ENCODE data around the gene A3GALT2.

Gene A3GALT2

GRCh38 chr1:33288976-33289857 lies 31.7 kb downstream of the A3GALT2 start:
- FAIRE-seq, result no peak

GRCh38 chr1:33287317-33287716 lies 33.6 kb downstream of the A3GALT2 start:
- FAIRE-seq, result no peak

DNA sequence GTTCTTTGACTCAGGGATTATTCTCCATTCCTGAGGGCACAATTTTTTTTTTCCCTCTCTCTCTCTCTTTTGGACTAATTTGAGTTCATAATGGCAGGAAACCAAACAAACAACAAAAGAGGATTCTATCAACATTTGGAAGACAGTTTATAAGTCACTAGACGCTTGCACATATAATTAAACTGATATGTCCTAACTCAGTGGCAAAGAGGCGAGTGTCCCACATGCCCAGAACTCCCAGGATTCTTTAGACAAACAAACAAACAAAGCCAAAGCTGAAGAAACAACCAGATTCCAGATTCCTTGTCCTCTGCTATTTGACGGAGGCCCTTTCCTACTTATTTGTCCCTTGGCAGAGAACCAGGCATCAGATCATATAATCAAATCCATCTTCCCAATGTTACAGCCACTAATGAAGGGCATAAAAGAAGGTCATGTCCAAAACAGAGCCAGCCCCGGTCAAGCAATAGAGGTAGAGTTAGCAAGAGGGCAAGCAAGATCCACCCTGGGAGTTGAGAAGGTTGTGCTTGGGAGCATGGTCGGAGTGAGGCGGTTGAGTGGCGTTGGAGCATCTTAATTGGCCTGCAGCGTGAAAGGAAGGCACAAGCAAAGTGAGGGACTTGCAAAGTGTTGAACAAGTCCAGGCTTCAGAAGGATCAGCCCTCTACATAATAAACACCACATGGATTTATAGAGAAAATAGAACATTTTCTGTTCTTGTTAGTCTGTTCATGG lies 34.3 kb downstream of the A3GALT2 start:
- no peak for FAIRE-seq

- FAIRE-seq, result no peak
Observed at GRCh38 chr1:33284049-33284448, 36.8 kb downstream of the A3GALT2 start.

- no peak for FAIRE-seq
Observed at GRCh38 chr1:33282791-33283190, 38.1 kb downstream of the A3GALT2 start.

DNA sequence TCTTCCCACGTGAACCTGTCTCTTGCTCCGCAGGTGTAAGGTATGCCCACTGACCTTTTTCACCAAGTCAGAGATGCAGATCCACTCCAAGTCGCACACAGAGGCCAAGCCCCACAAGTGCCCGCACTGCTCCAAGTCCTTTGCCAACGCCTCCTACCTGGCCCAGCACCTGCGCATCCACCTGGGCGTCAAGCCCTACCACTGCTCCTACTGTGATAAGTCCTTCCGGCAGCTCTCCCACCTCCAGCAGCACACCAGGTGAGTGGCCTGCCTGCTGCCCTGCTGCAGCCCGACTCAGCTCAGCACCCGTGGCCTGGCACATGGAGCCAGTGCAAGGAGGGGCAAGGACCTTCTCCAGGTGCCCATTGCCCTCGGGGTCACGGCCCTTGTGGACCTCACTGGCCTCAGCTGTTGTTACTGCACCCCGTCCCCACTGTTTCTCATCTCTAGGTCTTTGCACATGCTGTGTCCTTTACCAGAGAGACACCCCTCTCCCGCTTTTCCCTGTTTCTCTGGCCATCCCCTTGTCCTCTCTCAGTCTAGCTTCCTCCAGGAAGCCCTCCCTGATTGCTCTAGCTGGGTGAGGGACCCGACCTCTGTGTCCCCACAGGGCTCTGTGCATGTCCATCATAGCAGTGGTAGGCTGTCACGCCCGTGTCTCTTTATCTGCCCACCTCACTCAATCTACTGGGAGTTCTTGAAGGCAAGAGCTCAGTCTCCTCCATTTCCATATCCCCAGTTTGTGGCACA lies 39.2 kb downstream of the A3GALT2 start:
- FAIRE-seq, result no peak

DNA sequence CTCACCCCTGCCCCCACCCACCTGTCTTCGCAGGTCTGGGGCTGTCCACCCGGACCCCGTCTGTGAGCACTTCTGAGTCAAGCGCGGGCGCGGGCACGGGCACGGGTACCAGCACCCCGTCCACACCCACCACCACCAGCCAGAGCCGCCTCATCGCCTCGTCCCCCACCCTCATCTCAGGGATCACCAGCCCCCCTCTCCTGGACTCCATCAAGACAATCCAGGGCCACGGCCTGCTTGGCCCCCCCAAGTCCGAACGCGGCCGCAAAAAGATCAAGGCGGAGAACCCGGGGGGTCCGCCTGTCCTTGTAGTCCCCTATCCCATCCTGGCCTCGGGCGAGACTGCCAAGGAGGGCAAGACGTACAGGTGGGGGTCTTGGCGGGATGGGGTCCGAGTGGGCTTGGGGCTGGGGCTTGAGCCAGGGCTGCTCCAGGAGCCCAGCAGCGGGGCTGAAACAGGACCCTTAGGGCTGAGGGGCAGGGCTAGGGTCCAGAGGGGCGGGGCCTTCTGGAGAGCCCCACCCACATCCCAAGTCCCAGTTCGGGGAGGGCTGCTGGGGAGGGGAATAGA lies 40.7 kb downstream of the A3GALT2 start:
- FAIRE-seq, result no peak

GRCh38 chr1:33277488-33278084 lies 43.3 kb downstream of the A3GALT2 start:
- no peak for FAIRE-seq

DNA sequence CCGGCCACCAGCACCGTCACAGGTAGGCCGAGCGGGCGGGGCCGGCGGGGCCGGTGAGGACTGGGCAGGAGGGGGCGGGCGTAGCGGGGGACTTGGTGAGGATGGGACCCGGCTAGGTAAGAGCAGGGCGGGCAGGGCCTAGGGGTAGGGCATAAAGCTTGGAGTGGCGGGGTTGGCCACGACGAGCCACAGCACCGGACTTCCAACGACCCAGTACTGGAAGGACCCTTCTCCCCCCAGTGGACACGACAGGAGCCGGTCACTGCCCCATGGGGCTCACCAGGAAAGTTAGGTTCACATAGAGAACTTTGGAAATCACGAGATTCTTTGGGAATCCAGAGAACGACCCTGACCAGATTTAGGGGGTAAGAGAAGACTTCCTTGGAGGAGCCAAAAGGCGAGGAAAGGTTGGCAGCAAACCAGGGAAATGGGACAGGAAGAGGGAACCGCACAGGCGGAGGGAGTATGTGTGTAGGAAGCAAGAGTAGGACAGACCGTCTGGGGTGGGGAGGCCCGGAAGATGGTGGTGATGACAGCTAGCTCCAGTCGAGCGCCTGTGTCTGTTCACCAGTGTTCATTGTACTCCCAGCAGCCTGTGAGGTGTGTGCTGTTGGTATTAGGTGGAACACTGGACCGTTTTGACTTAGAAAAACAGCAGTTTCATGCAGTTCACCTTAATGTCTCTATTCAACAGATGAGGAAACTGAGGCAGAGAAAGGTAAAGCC lies 44.2 kb downstream of the A3GALT2 start:
- FAIRE-seq, result no peak

- no peak for FAIRE-seq
Observed at GRCh38 chr1:33275706-33276572, 45.0 kb downstream of the A3GALT2 start.

- no peak for FAIRE-seq
Observed at GRCh38 chr1:33275195-33275594, 45.7 kb downstream of the A3GALT2 start.

DNA sequence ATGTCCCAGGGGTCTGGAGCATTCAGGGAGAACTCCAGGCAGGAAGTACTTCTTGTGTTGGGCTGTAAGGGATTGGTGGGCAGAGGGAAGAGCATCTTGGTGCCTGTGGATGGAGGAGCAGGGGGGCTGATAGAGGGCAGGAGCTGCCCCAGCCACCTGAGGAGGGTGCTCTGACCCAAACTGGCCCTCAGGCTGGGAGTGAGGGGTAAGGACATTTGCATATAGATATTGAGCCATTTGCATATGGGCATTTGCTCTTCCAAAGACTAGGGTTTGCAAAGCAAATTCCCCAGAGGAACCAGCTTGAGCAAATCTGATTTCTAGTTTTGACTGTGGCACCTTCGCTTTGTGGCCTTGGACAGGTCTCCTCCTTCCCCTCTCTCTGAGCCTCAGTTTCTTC lies 46.5 kb downstream of the A3GALT2 start:
- FAIRE-seq, result no peak

- FAIRE-seq, result no peak
Observed at GRCh38 chr1:33273961-33274371, 46.9 kb downstream of the A3GALT2 start.

- no peak for FAIRE-seq
Observed at GRCh38 chr1:33273406-33273805, 47.5 kb downstream of the A3GALT2 start.

DNA sequence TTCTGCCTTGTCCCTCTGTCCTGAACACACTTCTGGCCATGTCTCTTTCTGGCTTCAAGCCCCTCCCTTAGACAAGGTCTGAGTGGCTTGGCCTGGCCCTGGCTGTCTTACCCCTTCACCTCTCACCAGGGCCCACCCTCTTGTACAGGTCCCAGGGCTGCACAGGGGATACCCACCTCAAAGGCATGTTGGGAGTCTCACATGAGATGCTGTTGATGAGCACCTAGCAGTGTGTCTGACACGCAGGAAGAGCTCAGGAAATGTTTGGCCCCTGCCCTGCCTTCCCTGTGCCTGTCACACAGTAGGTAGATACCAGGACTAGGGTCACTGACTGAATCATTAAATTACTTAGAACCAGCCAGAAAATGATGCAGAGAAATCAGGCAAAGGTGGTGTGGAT lies 48.0 kb downstream of the A3GALT2 start:
- FAIRE-seq, result no peak

GRCh38 chr1:33272509-33272908 lies 48.4 kb downstream of the A3GALT2 start:
- no peak for FAIRE-seq

DNA sequence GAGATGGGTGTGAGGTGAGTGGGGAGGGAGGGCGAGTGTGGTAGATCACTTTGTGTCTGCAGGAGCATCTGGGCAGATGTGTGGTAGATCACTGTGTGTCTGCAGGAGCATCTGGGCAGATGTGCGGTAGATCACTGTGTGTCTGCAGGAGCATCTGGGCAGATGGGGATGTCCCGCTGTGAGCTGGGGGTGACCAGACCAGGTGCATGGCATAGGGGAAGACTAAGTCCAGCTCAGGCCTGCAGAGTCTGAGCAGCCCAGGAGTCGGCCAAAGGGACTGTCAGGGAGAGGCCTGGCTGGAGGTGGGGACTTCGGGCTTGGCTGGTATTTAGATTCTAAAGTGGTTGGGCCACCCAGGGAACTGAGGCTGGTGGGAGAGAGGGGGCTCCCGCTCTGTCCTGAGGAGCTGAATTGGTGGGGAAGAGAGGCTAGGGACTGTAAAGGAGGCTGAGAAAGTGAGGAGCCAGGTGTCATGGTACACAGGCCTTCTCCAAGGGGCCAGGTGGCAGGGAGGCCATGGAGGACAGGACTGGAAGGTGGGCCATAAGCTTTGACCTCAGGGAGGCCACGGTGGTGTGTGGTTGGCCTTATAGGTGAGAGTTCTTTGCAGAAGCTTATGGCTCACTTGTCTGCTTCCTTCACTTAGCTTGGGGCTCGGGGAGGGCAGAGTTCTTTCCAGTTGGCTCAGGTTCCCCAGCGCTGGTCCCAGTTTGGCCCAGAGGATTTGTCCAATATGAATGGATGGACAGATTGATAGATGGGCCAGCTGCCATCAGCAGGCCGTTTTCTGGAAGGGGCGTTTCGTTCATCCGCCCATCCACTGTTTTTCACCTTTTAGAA lies 49.0 kb downstream of the A3GALT2 start:
- no peak for FAIRE-seq

GRCh38 chr1:33270808-33271465 lies 50.0 kb downstream of the A3GALT2 start:
- no peak for FAIRE-seq

DNA sequence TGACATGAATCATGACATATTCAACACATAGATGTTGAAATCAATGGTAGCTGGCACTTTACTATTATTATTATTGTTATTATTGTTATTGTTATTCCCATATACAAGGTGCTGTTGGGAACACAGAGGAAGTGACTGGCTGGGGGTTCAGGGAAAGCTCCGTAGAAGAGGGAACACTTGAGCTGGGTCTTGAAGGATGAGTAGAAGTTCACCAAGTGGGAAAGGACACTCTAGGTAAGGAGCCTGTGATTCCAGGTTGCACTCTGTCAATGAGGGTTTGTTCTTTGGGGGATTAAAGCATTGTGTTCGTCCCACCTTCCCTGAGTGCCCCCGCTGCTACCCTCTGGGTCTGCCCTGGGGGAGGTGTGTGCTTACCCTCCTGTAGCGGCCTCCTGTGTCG lies 50.5 kb downstream of the A3GALT2 start:
- FAIRE-seq, result no peak

All from islet of Langerhans (tissue), 1 donor.